MCF 10A (cell line): Measurements from ENCODE around the gene HS3ST5. TPM values are rescaled to one million over a fixed set of nuclear protein-coding genes. Genes with fewer than 3 reads are reported as not detected.

Experiments used
- BruUV-seq: library from RNA; stranded (reverse); fragments of 400-500 nt; replicated peaks from 2 replicates; lab custom pipeline; 2021; lab: Mats Ljungman, UMichigan
- CTCF ChIA-PET: fragments of 300-600 bp; sonication (Branson Sonifier 250); formaldehyde crosslinking; extraction: SDS; loops from one replicate; lab custom pipeline; 2021; ENCODE audit warnings: antibody characterized with exemption, inconsistent platforms; lab: Yijun Ruan, JAX
- POLR2A ChIA-PET: fragments of 300-600, 350-650 bp; sonication (Branson Sonifier 250); formaldehyde crosslinking; extraction: SDS; loops from one replicate; lab custom pipeline; 2020; ENCODE audit warnings: antibody characterized with exemption, inconsistent platforms; lab: Yijun Ruan, JAX
- DNase-seq: peaks from one replicate; pipeline ENCODE4 v3.0.0-alpha.2; 2018; ENCODE audit not compliant: unreplicated experiment
- H3K27ac Mint-ChIP-seq: one replicate; pipeline ENCODE4 v1.8.0; 2022; ENCODE audit warnings: mild to moderate bottlenecking, low read depth, mixed read lengths; ENCODE audit not compliant: unreplicated experiment
- H3K27me3 Mint-ChIP-seq: one replicate; pipeline ENCODE4 v1.8.0; 2022; ENCODE audit warnings: mixed read lengths; ENCODE audit not compliant: insufficient read depth, unreplicated experiment
- H3K36me3 Mint-ChIP-seq: one replicate; pipeline ENCODE4 v1.8.0; 2022; ENCODE audit warnings: mild to moderate bottlenecking, moderate library complexity, mixed read lengths; ENCODE audit not compliant: insufficient read depth, unreplicated experiment
- H3K4me1 Mint-ChIP-seq: one replicate; pipeline ENCODE4 v1.8.0; 2022; ENCODE audit warnings: mixed read lengths; ENCODE audit not compliant: insufficient read depth, unreplicated experiment
- H3K4me3 Mint-ChIP-seq: one replicate; pipeline ENCODE4 v1.8.0; 2022; ENCODE audit warnings: mild to moderate bottlenecking, moderate library complexity, mixed read lengths; ENCODE audit not compliant: unreplicated experiment
- H3K9me3 Mint-ChIP-seq: one replicate; pipeline ENCODE4 v1.8.0; 2022; ENCODE audit warnings: mixed read lengths; ENCODE audit not compliant: unreplicated experiment
- intact Hi-C: fragments of 100-400 bp; cut with micrococcal nuclease; formaldehyde crosslinking; loops from 2 replicates; pipeline ENCODE4 v1.14.1; 2022
- total RNA-seq: library from RNA; stranded (reverse); gene quantifications from 2 replicates; pipeline ENCODE4 v1.2.3, GENCODE V29; 2022
- TF ChIP-seq, protein P1 (sequence below): fragments of 200-600 bp; IDR thresholded peaks from one replicate; pipeline ENCODE4 v1.8.0; 2022; ENCODE audit warnings: antibody characterized with exemption, mild to moderate bottlenecking; ENCODE audit not compliant: unreplicated experiment

The HS3ST5 gene
- total RNA-seq, 1 experiment from 2014 or later: not detected

GRCh38 chr6:114157848-114158247 is 185.0 kb downstream of the HS3ST5 start:
- H3K27ac Mint-ChIP-seq: no peak overlapping the region
- no peak for DNase-seq
- intact Hi-C loops: no loop called here
- H3K27me3 Mint-ChIP-seq: peaks cover 92% of the 10 kb centered on the region
- no peaks in the 10 kb centered on the region for H3K36me3 Mint-ChIP-seq
- ChIA-PET CTCF (no interaction called here), POLR2A (no interaction called here)
- H3K4me1 Mint-ChIP-seq: no peaks in the 10 kb centered on the region
- BruUV-seq: no TSS peak
- no peaks in the 10 kb centered on the region for H3K9me3 Mint-ChIP-seq
- no peak overlapping the region for H3K4me3 Mint-ChIP-seq
- TF ChIP-seq, protein P1, sequence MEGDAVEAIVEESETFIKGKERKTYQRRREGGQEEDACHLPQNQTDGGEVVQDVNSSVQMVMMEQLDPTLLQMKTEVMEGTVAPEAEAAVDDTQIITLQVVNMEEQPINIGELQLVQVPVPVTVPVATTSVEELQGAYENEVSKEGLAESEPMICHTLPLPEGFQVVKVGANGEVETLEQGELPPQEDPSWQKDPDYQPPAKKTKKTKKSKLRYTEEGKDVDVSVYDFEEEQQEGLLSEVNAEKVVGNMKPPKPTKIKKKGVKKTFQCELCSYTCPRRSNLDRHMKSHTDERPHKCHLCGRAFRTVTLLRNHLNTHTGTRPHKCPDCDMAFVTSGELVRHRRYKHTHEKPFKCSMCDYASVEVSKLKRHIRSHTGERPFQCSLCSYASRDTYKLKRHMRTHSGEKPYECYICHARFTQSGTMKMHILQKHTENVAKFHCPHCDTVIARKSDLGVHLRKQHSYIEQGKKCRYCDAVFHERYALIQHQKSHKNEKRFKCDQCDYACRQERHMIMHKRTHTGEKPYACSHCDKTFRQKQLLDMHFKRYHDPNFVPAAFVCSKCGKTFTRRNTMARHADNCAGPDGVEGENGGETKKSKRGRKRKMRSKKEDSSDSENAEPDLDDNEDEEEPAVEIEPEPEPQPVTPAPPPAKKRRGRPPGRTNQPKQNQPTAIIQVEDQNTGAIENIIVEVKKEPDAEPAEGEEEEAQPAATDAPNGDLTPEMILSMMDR: no peak

- no TSS peak for BruUV-seq
- intact Hi-C loops: no loop called here
- DNase-seq: no peak
- Mint-ChIP-seq H3K27me3 (peaks cover 85% of the 10 kb centered on the region), H3K4me1 (no peaks in the 10 kb centered on the region), H3K36me3 (no peaks in the 10 kb centered on the region), H3K27ac (no peak overlapping the region), H3K4me3 (no peak overlapping the region), H3K9me3 (no peaks in the 10 kb centered on the region)
- CTCF ChIA-PET: interaction anchor here (0.7 kb wide), 1 partner anchor 332 kb away, joined by 3 read pairs; no protein-coding TSS in a partner anchor
- TF ChIP-seq, protein P1: no peak
- POLR2A ChIA-PET: no interaction called here
Observed at GRCh38 chr6:114155763-114156162, 187.1 kb downstream of the HS3ST5 start.

- POLR2A ChIA-PET: no interaction called here
- no TSS peak for BruUV-seq
- no peak for DNase-seq
- Mint-ChIP-seq H3K9me3 (no peaks in the 10 kb centered on the region), H3K27me3 (peaks cover 75% of the 10 kb centered on the region), H3K4me3 (no peak overlapping the region), H3K36me3 (no peaks in the 10 kb centered on the region), H3K27ac (no peak overlapping the region), H3K4me1 (no peaks in the 10 kb centered on the region)
- intact Hi-C loops: no loop called here
- TF ChIP-seq, protein P1: no peak
- CTCF ChIA-PET: no interaction called here
Observed at GRCh38 chr6:114154812-114155211, 188.0 kb downstream of the HS3ST5 start.

- H3K9me3 Mint-ChIP-seq: no peaks in the 10 kb centered on the region
- TF ChIP-seq, protein P1: no peak
- CTCF ChIA-PET: interaction anchor here (0.8 kb wide), 1 partner anchor 56 kb away, joined by 3 read pairs; no protein-coding TSS in a partner anchor
Observed at GRCh38 chr6:114153448-114153847, 189.4 kb downstream of the HS3ST5 start.

More at GRCh38 chr6:114153448-114153847, 189.4 kb downstream of the HS3ST5 start:
- DNase-seq: no peak
- H3K4me1 Mint-ChIP-seq: no peaks in the 10 kb centered on the region
- intact Hi-C loops: no loop called here
- POLR2A ChIA-PET: no interaction called here
- no peaks in the 10 kb centered on the region for H3K36me3 Mint-ChIP-seq
- peaks cover 62% of the 10 kb centered on the region for H3K27me3 Mint-ChIP-seq
- H3K4me3 Mint-ChIP-seq: no peak overlapping the region
- no peak overlapping the region for H3K27ac Mint-ChIP-seq
- BruUV-seq: no TSS peak
